ENCODE measurements around the gene TMIGD3.

TMIGD3 gene

DNA sequence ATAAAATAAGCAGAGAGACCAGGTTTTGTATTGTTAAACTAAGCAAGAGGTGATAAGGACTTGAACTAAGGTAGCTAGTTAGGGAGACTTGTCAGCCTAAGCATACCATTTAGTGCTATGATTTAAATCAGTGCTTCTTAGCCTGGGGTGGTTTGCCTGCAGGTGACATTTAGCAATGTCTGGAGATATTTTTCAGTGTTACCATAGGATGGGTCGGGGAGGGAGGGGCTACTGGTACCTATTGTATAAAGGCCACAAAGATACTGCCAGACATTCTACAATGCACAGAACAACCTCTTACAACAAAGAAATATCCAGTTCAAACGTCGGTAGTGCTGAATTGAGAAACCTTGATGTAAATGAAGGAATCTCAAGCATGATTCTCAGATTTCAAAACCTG lies 50.9 kb downstream of the TMIGD3 start:
- in situ Hi-C loops (cut with HindIII; ENCODE audit: low sequenced_read_pairs): no loop called here
- no peak overlapping the region for H3K4me3 ChIP-seq (ENCODE audit: low read depth, low read length)
- no peak for DNase-seq (ENCODE audit: low read depth, low spot score)
- TF ChIP-seq, protein P1, sequence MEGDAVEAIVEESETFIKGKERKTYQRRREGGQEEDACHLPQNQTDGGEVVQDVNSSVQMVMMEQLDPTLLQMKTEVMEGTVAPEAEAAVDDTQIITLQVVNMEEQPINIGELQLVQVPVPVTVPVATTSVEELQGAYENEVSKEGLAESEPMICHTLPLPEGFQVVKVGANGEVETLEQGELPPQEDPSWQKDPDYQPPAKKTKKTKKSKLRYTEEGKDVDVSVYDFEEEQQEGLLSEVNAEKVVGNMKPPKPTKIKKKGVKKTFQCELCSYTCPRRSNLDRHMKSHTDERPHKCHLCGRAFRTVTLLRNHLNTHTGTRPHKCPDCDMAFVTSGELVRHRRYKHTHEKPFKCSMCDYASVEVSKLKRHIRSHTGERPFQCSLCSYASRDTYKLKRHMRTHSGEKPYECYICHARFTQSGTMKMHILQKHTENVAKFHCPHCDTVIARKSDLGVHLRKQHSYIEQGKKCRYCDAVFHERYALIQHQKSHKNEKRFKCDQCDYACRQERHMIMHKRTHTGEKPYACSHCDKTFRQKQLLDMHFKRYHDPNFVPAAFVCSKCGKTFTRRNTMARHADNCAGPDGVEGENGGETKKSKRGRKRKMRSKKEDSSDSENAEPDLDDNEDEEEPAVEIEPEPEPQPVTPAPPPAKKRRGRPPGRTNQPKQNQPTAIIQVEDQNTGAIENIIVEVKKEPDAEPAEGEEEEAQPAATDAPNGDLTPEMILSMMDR (IDR thresholded peaks at IDR 0.05; ENCODE audit: low read depth, low read length): no peak

DNA sequence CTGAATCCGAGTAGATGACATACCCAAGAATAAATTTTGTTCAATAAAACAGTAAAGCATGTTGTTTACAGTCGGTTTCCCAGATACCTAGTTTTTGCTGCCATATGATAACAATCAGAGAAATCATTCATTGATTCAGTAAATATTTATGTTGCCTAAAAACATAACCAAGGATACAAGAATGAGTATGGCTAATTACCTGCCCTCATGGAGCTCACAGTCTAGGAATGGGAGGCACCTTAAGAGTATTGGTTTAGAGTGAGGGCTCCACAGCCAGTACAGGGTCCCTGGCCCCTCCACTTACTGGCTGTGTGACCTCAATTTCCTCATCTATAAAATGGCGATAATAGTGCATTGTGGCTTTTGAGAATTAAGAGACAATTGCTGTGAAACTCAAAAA lies 53.2 kb downstream of the TMIGD3 start:
- in situ Hi-C loops (cut with HindIII; ENCODE audit: low sequenced_read_pairs): no loop called here
- no peak for DNase-seq (ENCODE audit: low read depth, low spot score)
- H3K4me3 ChIP-seq (ENCODE audit: low read depth, low read length): peak overlapping the region; percentile 99
- TF ChIP-seq, protein P1 (IDR thresholded peaks at IDR 0.05; ENCODE audit: low read depth, low read length): no peak

- H3K4me3 ChIP-seq (ENCODE audit: low read depth, low read length): peak overlapping the region; percentile 99
- in situ Hi-C loops (cut with HindIII; ENCODE audit: low sequenced_read_pairs): no loop called here
- DNase-seq (ENCODE audit: low read depth, low spot score): no peak
- TF ChIP-seq, protein P1 (IDR thresholded peaks at IDR 0.05; ENCODE audit: low read depth, low read length): no peak
Measured at GRCh38 chr1:111449703-111450017, 53.8 kb downstream of the TMIGD3 start.

DNA sequence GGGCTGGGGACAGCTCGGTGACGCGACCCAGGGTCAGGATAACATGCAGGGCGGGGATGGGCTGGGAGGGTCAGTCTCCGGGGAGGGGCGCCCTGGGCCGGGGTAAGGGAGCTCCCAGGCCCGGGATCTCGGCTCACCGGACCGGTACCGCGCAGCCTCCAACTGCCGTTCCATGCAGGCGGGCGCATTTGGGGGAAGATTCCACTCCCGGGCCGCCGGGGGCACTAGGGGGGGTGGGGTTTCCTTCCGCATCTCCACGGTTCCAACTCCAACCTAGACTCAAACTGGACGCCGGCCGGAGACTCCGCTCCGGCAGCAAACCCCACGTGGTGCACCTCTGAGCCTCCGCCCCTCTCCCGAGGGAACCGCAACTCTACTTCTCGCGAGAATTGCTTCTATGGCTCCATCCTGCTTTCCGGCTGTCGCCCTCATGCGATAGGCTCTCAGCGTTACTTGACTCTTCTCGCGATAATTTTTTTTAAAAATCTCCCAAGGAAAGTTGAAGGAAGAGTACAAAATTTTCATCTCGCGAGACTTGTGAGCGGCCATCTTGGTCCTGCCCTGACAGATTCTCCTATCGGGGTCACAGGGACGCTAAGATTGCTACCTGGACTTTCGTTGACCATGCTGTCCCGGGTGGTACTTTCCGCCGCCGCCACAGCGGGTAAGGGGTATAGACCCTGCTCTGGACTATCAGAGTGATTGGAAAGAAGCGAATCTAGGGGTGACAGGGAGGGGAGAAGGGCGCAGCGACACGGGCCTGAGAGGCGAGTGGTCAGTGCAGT lies 54.3 kb downstream of the TMIGD3 start, which contains the start of the genes ATP5PB and WDR77:
Gene ATP5PB, plus strand, starts transcription at position 547 of the 785 bp plus-strand sequence. Its CDS starts 78 bp downstream, at position 625.
Gene WDR77, minus strand, starts transcription at position 339 of the 785 bp plus-strand sequence. Its CDS starts 87 bp downstream, at position 252.
- TF ChIP-seq, protein P1 (IDR thresholded peaks at IDR 0.05; ENCODE audit: low read depth, low read length): no peak
- peak within 1 kb of the TSS; percentile 99 for H3K4me3 ChIP-seq (ENCODE audit: low read depth, low read length)
- in situ Hi-C loops (cut with HindIII; ENCODE audit: low sequenced_read_pairs): no loop called here

GRCh38 chr1:111448482-111448917 lies 54.9 kb downstream of the TMIGD3 start:
- peak overlapping the region; percentile 99 for H3K4me3 ChIP-seq (ENCODE audit: low read depth, low read length)
- in situ Hi-C loops (cut with HindIII; ENCODE audit: low sequenced_read_pairs): no loop called here
- TF ChIP-seq, protein P1 (IDR thresholded peaks at IDR 0.05; ENCODE audit: low read depth, low read length): no peak
- DNase-seq (ENCODE audit: low read depth, low spot score): no peak

More for the DNA sequence above, 54.3 kb downstream of the TMIGD3 start, which contains the start of the genes ATP5PB and WDR77:
- DNase-seq (ENCODE audit: low read depth, low spot score): peak; percentile 99

DNA sequence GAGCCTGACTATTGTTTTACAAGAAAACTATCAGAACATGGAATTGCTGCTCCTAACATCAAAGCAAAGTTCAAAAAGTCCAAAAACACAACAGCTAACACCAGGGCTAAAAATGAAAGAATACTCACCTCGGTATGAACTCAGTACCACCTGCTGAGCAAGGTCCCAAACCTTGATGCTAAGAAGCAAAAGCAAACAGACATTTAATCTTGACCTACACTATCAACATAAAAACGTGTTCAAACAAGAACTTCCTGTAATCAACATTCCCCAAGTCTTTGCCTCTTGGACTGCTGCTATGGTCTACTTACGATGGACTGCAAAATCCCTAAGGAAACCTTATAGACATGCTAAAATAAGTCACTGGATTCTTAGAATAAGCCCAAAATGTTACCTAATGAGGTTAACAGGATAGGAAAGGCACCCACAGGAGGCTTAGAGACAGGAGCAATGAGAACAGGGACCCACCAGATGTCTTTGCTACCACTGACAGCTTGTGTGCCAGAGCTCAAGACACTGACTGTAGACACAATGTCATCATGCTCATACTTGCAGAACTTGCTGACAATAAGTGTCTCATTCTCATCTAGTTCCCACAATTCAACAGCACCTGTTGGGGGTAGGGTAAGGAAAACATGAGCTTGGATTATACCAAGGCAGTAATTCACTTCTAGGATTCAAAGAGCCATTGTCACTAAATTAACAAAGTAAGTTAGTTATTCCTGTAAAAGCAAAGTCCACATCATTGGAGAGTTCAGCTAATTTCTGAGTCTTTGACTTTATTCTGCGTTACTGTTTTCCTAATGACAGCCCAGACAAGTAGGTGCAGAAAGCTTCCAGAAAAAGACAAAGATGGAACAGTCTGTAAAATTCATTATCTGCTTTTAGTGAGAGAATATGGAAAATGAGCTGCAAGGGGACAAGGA lies 56.2 kb downstream of the TMIGD3 start:
- TF ChIP-seq, protein P1 (IDR thresholded peaks at IDR 0.05; ENCODE audit: low read depth, low read length): no peak
- in situ Hi-C loops (cut with HindIII; ENCODE audit: low sequenced_read_pairs): no loop called here
- peak overlapping the region; percentile 99 for H3K4me3 ChIP-seq (ENCODE audit: low read depth, low read length)
- DNase-seq (ENCODE audit: low read depth, low spot score): no peak

Measured in astrocyte of the spinal cord (primary cell).